Smooth muscle cell (in vitro differentiated cells): ENCODE results near the gene CHPF. TPM values are rescaled to one million over a fixed set of nuclear protein-coding genes. Genes with fewer than 3 reads are reported as not detected.

Experiments used
- DNase-seq: peaks from one replicate; lab custom pipeline; 2025; ENCODE audit not compliant: unreplicated experiment; lab: John Stamatoyannopoulos, UW
- H2AFZ ChIP-seq: fragments of 200-600 bp; sonication (generic); 2 replicates; pipeline ENCODE4 v1.6.0; 2016; ENCODE audit warnings: antibody characterized with exemption, low read depth, mild to moderate bottlenecking
- H3F3A ChIP-seq: fragments of 200-600 bp; sonication (generic); 2 replicates; pipeline ENCODE4 v1.6.0; 2017; ENCODE audit warnings: antibody characterized with exemption, low read depth
- H3K27ac ChIP-seq: fragments of 200-600 bp; sonication (generic); 2 replicates; pipeline ENCODE4 v1.5.1; 2016; ENCODE audit warnings: low read depth, mild to moderate bottlenecking
- H3K27me3 ChIP-seq: fragments of 200-600 bp; sonication (generic); 2 replicates; pipeline ENCODE4 v1.6.1; 2016; ENCODE audit warnings: low read depth, mild to moderate bottlenecking
- H3K36me3 ChIP-seq: fragments of 200-600 bp; sonication (generic); 2 replicates; pipeline ENCODE4 v1.5.1; 2016; ENCODE audit warnings: low read depth
- H3K4me1 ChIP-seq: fragments of 200-600 bp; sonication (generic); 2 replicates; pipeline ENCODE4 v1.5.1; 2016; ENCODE audit warnings: low read depth
- H3K4me2 ChIP-seq: fragments of 200-600 bp; sonication (generic); 2 replicates; pipeline ENCODE4 v1.6.0; 2016; ENCODE audit warnings: mild to moderate bottlenecking
- H3K4me3 ChIP-seq: fragments of 200-600 bp; sonication (generic); 2 replicates; pipeline ENCODE4 v1.5.1; 2016; ENCODE audit warnings: mild to moderate bottlenecking
- H3K79me2 ChIP-seq: fragments of 200-600 bp; sonication (generic); 2 replicates; pipeline ENCODE4 v1.6.0; 2016; ENCODE audit warnings: low read depth, mild to moderate bottlenecking
- H3K9ac ChIP-seq: fragments of 200-600 bp; sonication (generic); 2 replicates; pipeline ENCODE4 v1.6.0; 2016; ENCODE audit warnings: low read depth
- H3K9me3 ChIP-seq: fragments of 200-600 bp; sonication (generic); replicated peaks from 2 replicates; pipeline ENCODE4 v1.5.1; 2016; ENCODE audit warnings: low read depth
- H4K20me1 ChIP-seq: fragments of 200-600 bp; sonication (generic); 2 replicates; pipeline ENCODE4 v1.6.0; 2016; ENCODE audit warnings: low read depth
- WGBS: methylation state at CpG from one replicate; pipeline ENCODE4 v1.1.7; 2016; ENCODE audit warnings: low lambda C conversion rate; 5-methylcytosine and 5-hydroxymethylcytosine counted together
- polyA plus RNA-seq: library from polyadenylated mRNA; unstranded; fragments of >200 nt; fragmentation: Nextera tagmentation; extraction: Ambion mirVana; gene quantifications from 2 replicates; pipeline ENCODE4 v1.2.1, GENCODE V29; 2016
- total RNA-seq: library from RNA; depleted of rRNA; stranded (reverse); fragments of >200 nt; gene quantifications from 2 replicates; pipeline ENCODE4 v1.2.3, GENCODE V29; 2014
- TF ChIP-seq, protein P1 (sequence below): fragments of 200-600 bp; sonication (generic); IDR thresholded peaks from 2 replicates; pipeline ENCODE4 v1.5.1; 2017; ENCODE audit warnings: borderline replicate concordance, mild to moderate bottlenecking, antibody characterized with exemption; ENCODE audit not compliant: insufficient read depth, poor library complexity, severe bottlenecking

The CHPF gene
- total and polyA plus RNA-seq, 2 experiments from 2014 or later = 141 to 344 TPM

DNA sequence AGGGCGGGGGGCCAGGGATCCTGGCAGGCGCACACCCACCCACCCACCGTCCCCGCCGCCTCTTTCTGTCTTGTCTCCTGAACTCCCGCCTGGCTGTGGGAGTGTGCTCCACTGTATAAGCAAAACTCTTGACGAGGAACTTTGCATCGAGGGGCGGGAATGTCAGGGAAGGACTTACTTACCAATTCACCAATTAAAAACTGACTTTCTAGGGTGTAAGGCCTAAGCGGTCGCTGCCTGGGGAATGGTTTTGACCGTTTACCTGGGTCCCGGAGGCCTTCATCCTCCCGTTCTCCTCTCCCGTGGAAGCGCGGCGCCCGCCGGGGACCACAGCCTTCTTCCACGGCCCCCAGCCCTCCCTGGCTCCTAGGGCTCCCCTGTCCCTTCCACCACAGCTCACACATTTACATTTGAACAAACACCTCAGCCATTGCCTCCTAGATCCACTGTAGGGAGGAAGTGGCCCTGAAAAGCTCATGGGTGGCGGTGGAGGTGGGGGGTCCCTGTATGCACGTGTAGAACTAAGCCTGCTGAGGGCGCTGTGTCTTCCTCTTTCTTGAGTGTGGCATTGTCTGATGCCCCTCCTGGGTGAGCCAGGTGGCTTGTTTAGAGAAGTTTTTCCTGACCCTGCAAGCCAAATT, 20.5 kb downstream of the CHPF start:
- no peaks in the 10 kb centered on the region for H3K36me3 ChIP-seq
- TF ChIP-seq, protein P1, sequence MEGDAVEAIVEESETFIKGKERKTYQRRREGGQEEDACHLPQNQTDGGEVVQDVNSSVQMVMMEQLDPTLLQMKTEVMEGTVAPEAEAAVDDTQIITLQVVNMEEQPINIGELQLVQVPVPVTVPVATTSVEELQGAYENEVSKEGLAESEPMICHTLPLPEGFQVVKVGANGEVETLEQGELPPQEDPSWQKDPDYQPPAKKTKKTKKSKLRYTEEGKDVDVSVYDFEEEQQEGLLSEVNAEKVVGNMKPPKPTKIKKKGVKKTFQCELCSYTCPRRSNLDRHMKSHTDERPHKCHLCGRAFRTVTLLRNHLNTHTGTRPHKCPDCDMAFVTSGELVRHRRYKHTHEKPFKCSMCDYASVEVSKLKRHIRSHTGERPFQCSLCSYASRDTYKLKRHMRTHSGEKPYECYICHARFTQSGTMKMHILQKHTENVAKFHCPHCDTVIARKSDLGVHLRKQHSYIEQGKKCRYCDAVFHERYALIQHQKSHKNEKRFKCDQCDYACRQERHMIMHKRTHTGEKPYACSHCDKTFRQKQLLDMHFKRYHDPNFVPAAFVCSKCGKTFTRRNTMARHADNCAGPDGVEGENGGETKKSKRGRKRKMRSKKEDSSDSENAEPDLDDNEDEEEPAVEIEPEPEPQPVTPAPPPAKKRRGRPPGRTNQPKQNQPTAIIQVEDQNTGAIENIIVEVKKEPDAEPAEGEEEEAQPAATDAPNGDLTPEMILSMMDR = no peak
- H3K4me1 ChIP-seq = peaks cover 54% of the 10 kb centered on the region
- H3K4me3 ChIP-seq = peak overlapping the region; percentile 44
- H4K20me1 ChIP-seq = peaks cover 5% of the 10 kb centered on the region
- H3K4me2 ChIP-seq = peak overlapping the region; percentile 93
- WGBS = 22% methylated on average over 22 of the region's 24 CpGs
- no peak overlapping the region for H3K9ac ChIP-seq
- no peaks in the 10 kb centered on the region for H3K9me3 ChIP-seq
- H2AFZ ChIP-seq = no peak overlapping the region
- DNase-seq = no peak
- no peak overlapping the region for H3K27ac ChIP-seq
- no peaks in the 10 kb centered on the region for H3K79me2 ChIP-seq
- H3K27me3 ChIP-seq = no peaks in the 10 kb centered on the region
- no peaks in the 10 kb centered on the region for H3F3A ChIP-seq

DNA sequence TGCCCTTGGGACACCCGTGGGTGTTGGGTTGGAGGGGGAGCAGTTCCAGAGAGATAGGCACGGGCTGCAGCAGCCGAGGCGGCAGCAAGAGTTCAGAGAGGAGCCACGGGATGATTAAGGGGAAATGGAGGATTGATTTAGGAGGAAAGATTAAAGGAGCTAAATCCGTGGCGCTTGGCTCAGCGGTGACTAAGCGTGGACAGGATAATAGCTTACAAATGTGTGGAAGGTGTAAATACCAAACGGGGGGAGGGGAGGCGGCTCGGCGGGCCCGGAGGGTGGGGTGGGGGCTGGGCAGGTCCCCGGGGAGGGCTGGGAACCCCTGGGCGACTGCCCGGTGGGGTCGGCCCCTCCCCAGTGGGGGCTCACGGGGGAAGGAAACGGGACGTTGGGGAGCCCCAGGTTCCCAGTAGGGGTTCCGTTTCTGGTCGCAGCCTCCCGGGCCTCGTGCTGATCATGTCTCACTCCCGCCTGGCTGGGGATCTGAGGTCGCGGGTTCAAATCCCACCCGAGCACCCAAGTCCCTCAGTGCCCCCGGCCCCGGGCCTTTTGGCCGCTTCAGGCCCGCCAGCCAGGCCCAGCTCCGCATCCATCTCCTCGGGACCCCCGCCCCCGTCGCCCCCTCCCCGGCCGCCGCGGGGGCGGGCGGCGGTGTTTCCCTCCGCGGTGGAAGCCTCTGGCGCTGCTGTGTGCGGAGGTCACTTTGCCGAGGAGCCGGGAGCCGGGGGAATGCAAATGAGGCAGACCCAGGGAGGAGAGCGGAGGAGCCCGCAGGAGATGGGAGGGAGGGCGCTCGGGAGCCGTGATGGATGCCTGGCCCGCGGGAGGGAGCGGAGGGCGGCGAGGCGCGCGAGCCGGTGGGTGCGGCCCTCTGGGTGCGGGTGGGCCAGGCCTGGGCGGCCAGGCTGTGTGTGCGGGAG, 21.2 kb downstream of the CHPF start:
- TF ChIP-seq, protein P1 = no peak
- no peak overlapping the region for H3K27ac ChIP-seq
- H3K4me3 ChIP-seq = peak overlapping the region; percentile 44
- no peaks in the 10 kb centered on the region for H3K9me3 ChIP-seq
- no peaks in the 10 kb centered on the region for H3F3A ChIP-seq
- H3K27me3 ChIP-seq = no peaks in the 10 kb centered on the region
- H3K79me2 ChIP-seq = no peaks in the 10 kb centered on the region
- peak; percentile 42 for DNase-seq
- H2AFZ ChIP-seq = no peak overlapping the region
- no peaks in the 10 kb centered on the region for H3K36me3 ChIP-seq
- no peak overlapping the region for H3K9ac ChIP-seq
- peaks cover 5% of the 10 kb centered on the region for H4K20me1 ChIP-seq
- 1% methylated on average over 49 of the region's 70 CpGs for WGBS
- peaks cover 52% of the 10 kb centered on the region for H3K4me1 ChIP-seq
- H3K4me2 ChIP-seq = peak overlapping the region; percentile 93

DNA sequence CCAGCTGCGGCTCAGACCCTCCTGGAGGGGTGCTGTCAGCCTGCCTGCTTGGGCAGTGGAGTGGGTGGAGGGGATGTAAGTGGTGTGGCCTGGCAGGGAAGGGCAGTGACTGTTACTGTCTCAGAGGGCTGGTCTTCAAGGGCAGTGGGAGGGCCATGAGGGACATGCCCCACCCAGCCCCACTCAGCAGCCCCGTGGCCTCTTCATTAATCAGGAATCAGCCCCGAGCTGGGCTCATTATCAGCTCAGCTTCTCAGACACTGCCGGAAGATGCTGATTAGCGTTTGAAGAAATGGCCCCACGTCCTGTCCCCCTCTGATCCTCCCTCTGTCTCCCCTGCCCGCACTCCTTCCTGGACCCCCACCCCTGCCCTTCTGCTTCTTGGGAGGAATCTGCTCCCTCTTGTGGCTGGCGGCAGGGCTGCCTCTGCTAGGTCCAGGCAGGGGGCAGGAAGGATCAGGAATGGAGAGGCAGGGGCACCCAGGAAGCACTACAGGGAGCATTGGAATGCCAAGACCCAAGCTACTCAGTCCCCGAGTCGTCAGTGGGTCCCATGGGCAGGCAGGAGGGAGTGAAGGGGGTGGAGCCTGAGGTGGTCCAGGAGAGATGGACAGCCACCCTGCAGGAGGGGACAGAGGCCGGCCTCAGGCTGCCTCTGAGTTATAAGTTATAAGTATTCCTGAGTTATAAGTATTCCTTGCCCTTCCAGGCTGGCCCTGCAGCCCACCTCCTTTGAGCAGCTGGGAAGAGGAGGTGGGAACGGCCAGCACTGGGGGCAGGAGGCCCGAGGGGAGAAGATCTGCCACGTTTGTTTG, 22.3 kb downstream of the CHPF start:
- Histone ChIP-seq H3K4me1 (peaks cover 41% of the 10 kb centered on the region), H3K27me3 (no peaks in the 10 kb centered on the region), H3K27ac (no peak overlapping the region), H3F3A (no peaks in the 10 kb centered on the region), H3K9me3 (no peaks in the 10 kb centered on the region), H2AFZ (no peak overlapping the region), H3K36me3 (no peaks in the 10 kb centered on the region), H3K9ac (no peak overlapping the region), H3K4me3 (no peak overlapping the region), H3K79me2 (no peaks in the 10 kb centered on the region), H3K4me2 (peak overlapping the region; percentile 93), H4K20me1 (peaks cover 5% of the 10 kb centered on the region)
- WGBS = 11% methylated on average over 13 of the region's 14 CpGs
- DNase-seq = peak; percentile 43
- TF ChIP-seq, protein P1 = peak; percentile 60
